ENCODE data around the gene GPR173. TPM values are rescaled to one million over a fixed set of nuclear protein-coding genes. Genes with fewer than 3 reads are reported as not detected.

GPR173 gene
- polyA plus RNA-seq (ENCODE audit: insufficient read length in 4 of 4) = 10 to 100 TPM; 14.1 to 24.5 (median 17.1) TPM

DNA sequence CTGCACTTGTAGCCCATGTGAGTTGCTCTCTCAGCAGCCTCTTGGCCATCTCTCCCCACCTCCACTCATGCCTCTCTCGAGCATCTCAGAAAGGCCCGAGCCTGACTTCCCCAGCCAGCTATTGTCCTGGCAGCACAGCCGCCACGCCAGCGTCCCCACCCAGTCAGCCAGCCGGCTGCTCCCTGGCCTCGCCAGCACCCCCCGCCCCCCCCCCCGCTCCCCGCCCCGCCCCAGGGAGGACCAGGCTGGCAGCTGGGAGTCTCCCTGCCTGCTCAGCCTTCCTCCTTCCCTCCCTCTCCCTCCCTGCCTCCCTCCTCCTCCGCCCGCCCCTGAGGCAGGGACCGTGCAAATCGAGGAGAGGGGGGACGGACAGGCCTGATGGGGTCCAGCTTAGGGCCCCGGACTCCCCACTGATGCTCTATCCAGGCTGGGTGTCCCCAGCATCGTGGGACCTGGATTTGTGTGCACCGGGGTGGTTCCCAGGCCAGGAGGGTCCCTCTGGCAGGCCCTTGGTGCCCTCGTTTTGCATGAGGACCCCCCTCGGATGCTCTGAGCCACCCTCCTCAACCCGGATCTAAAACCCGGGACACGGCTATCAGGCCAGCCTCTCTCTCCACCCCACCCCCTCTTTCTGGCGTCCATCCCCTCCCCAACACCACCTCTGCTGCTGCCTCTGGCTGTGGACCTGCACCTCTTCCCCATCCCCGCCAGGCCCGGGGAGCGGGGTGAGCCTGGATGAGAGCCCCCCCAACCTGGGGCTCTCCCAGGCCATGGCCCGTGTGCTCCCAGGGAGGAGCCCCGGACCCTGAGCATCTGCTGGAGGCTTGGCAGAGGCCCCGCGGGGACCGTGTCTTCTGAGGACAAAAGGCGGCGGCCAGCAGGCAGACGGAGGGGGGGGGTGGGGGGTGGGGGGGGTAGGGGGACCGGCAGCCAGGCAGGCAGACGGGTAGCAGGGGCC lies at the start of gene GPR173:
GPR173 (plus strand) TSS at position 621 of the 958 bp plus-strand sequence. CDS start 27,833 bp downstream, outside the sequence.
- DNase-seq (ENCODE audit: low read depth in 4 of 4, low spot score in 3 of 4) = peak; percentile 31 to 51 (median 38)

DNA sequence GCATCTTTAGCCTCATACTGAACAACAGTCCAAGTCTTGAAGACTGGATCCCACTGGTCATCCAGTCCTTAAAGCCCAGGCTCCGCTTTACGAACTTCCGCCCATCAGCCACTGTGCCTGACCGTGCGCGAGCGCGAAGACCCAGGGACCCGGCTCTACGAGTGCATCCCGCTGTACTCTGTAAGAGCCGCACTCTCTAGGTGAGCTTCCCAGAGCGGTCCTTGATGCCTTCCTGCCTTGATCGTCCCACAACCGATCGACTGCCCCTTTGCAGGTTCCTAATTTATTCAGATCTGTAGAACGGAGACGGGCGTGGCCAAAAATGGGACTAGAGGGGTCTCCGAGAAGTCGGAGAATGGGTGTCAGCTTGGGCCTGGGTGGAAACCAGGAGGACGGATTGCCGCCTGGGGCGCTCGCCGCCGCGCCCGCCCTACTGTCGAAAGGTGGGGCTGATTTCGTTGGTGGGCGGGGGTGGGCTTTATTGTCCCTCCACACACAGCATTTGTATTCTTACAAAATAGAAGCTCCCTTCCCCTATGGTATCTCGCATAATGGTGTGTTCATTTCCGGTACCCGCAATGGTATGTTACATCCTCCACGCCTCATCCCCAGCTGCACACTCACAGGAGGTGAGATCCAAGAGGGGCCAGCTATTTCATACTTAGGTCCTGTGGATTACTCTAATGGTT lies 48.0 kb upstream of the GPR173 start:
- no peak for DNase-seq (ENCODE audit: low read depth in 4 of 4, low spot score in 3 of 4)

DNA sequence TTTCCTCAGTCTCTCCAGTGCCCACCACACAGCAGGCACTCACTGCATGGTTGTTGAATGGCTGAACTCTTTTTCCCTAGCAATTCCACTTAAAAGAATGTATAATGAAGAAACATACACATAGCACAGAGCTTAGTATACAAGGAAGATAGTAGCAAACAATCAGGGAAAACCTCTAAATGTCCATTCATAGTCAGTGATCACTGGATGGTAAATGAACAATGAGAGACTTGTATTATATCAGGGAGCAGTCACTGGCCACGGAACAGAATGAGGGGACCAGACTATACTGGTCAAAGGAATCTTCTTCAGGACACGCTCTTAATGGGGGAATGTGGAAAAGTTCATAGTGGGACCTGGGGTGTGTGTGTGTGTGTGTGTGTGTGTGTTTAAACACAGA lies 46.6 kb upstream of the GPR173 start:
- no peak for DNase-seq (ENCODE audit: low read depth in 4 of 4, low spot score in 3 of 4)

DNA sequence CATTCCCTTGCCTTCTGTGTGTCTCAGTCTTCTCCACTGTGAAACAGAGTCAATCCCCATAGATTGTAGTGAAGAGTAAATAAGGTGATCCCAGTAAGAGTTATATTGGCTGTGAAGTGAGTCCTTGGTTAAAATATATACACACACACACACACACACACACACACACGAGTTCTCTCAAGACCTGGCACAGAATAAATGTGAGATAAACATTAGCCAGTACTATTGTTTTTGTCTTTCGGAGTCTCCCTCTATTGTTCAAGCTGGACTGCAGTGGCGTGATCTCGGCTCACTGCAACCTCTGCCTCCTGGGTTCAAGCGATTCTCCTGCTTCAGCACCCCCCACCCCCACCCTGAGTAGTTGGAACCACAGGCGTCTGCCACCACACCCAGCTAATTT lies 45.5 kb upstream of the GPR173 start:
- DNase-seq (ENCODE audit: low read depth in 4 of 4, low spot score in 3 of 4) = no peak

- DNase-seq (ENCODE audit: low read depth in 4 of 4, low spot score in 3 of 4) = no peak
These were observed 44.6 kb upstream of the GPR173 start for GRCh38 chrX:53004038-53004437.

DNA sequence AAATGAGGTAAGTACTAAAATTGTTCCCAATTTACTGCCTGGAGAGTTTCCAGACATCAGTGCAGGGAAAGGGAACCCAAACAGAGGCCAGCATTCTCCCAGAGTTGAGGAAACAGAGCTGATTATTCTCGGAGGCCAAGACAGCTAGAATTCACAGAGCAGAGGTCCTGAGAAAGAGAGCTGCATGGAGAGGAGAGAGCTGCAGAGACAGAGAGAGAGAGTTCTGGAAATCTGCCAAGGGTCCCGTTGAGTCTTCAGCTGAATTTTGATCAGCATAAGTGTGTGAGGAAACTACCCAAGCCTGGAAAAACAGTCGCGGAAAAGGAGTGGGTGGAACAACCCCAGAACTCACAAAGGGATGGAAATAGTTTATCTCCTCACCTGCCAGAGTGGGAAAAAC lies 43.8 kb upstream of the GPR173 start:
- DNase-seq (ENCODE audit: low read depth in 4 of 4, low spot score in 3 of 4) = no peak

- DNase-seq (ENCODE audit: low read depth in 4 of 4, low spot score in 3 of 4) = no peak
These were observed 43.3 kb upstream of the GPR173 start for GRCh38 chrX:53005327-53005726.

GRCh38 chrX:53009032-53009431 lies 39.6 kb upstream of the GPR173 start:
- no peak for DNase-seq (ENCODE audit: low read depth in 4 of 4, low spot score in 3 of 4)

DNA sequence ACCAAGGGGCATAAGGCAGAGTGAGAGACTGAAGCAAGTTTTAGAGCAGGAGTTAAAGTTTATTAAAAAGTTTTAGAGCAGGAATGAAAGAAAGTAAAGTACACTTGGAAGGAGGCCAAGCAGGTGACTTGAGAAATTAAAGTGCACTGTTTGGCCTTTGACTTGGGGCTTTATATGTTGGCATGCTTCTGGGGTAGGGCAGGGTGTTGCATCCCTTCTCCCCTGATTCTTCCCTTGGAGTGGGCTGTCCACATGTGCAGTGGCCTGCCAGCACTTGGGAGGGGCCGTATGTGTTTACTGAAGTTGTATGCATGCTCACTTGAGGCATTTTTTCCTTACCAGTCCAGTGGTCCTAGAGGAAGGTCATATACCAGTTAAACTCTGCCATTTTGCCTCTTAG lies 35.3 kb upstream of the GPR173 start:
- DNase-seq (ENCODE audit: low read depth in 4 of 4, low spot score in 3 of 4) = no peak

DNA sequence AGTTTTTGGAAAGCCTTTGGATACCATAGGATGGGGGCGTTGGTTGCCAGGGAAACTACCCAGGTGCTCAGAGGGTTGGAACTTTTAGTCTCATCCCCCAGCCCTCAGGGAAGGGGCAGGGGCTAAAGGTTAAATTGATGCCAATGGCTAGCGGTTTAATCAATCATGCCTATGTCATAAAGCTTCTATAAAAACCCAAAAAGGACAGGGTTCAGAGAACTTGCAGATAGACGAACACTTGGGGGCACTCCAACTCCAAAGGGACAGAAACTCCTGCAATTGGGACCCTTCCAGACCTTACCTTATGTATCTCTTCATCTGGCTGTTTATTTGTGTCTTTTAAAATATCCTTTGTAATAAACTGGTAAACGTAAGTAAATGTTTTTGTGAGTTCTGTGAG lies 30.0 kb upstream of the GPR173 start:
- no peak for DNase-seq (ENCODE audit: low read depth in 4 of 4, low spot score in 3 of 4)

GRCh38 chrX:53022381-53022780 lies 26.2 kb upstream of the GPR173 start:
- no peak for DNase-seq (ENCODE audit: low read depth in 4 of 4, low spot score in 3 of 4)

- DNase-seq (ENCODE audit: low read depth in 4 of 4, low spot score in 3 of 4) = no peak
These were observed 19.9 kb upstream of the GPR173 start for GRCh38 chrX:53028678-53029077.

DNA sequence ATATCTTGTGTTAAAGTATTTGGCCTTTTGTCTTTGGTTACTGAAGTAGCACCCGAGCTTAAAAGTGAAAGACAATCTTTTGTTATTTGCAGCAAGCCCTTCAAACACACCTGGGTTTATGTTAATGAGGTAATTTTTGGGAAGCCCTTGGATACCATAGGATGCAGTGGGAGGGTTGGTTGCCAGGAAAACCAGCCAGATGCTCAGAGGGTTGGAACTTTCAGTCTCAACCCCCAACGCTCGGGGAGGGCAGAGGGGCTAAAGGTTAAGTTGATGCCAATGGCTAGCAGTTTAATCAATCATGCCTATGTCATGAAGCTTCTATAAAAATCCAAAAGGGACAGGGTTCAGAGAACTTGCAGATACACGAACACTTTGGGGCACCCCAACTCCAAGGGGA lies 17.2 kb upstream of the GPR173 start:
- DNase-seq (ENCODE audit: low read depth in 4 of 4, low spot score in 3 of 4) = no peak

- no peak for DNase-seq (ENCODE audit: low read depth in 4 of 4, low spot score in 3 of 4)
These were observed 12.4 kb upstream of the GPR173 start for GRCh38 chrX:53036149-53036548.

GRCh38 chrX:53039236-53039635 lies 9.4 kb upstream of the GPR173 start:
- no peak for DNase-seq (ENCODE audit: low read depth in 4 of 4, low spot score in 3 of 4)

DNA sequence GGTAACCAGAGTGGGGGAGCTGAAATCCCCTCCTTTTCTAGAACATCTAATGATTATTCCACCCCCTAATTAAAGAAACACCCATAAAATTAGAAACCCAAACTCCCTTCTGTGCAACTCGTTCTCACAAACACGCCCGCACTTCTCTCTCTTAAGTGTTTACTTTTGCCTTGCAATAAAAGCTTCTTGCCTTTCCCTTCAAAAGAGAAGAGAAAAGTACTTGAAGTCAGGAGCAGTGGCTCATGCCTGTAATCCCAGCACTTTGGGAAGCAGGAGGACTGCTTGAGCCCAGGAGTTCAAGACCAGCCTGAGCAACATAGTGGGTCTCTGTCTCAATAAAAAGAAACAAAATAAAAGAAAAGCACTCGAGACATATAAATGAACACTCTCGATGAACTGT lies 3.6 kb upstream of the GPR173 start:
- DNase-seq (ENCODE audit: low read depth in 4 of 4, low spot score in 3 of 4) = no peak

DNA sequence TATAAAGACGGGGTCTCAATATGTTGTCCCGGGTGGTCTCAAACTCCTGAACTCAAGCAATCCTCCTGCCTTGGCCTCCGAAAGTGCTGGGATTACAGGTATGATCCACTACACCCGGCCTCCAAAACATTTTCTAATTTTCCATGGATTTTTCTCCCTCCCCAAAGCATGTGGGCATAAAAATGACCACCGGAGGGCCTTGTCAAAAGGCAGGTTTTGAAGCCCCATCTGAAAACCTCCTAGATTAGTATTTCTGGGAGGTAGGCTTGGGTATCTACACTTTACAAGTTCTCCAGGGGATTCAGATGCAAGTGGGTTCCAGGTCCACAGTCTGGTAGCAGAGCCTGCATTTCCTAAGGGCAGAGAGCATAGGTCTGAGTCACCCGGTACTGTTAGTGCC lies 1.4 kb upstream of the GPR173 start:
- no peak for DNase-seq (ENCODE audit: low read depth in 4 of 4, low spot score in 3 of 4)

- DNase-seq (ENCODE audit: low read depth in 4 of 4, low spot score in 3 of 4) = no peak
These were observed 533 bp downstream of the GPR173 start for GRCh38 chrX:53049127-53049517.

GRCh38 chrX:53050841-53051240 lies 2.3 kb downstream of the GPR173 start:
- no peak for DNase-seq (ENCODE audit: low read depth in 4 of 4, low spot score in 3 of 4)

GRCh38 chrX:53055244-53055849 lies 6.8 kb downstream of the GPR173 start:
- no peak for DNase-seq (ENCODE audit: low read depth in 4 of 4, low spot score in 3 of 4)

DNA sequence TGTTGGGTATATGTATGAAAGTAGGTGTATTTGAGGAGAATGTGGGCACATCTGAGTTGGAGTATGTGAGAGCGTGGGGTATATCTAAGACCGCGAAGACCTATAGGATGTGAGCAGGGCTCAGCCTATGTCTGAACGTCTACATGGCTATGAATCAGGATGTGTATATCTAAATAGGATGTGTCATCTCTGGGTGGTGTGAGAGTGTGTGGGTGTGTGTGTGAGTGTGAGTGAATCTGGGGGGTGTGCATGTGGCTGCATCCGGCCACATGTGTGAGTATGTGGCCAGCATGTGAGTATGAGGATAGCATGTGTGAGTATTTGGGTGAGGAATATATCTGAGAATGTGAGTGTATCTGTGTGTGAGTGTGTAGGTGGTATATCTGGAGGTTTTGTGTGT lies 7.7 kb downstream of the GPR173 start:
- DNase-seq (ENCODE audit: low read depth in 4 of 4, low spot score in 3 of 4) = no peak

Data from left renal pelvis (tissue), 4 donors.